H9 (cell line): ENCODE results near the gene KANSL1. TPM values are rescaled to one million over a fixed set of nuclear protein-coding genes. Genes with fewer than 3 reads are reported as not detected.

Experiments used
- DNase-seq: peaks from one replicate; pipeline ENCODE4 v3.0.0-alpha.2; 2017
- H2AFZ ChIP-seq: one replicate; pipeline ENCODE4 v1.6.1; 2013; ENCODE audit warnings: mild to moderate bottlenecking, low read length, control low read depth, moderate library complexity
- H2AK5ac ChIP-seq: 2 replicates; pipeline ENCODE4 v1.6.1; 2013; ENCODE audit warnings: low read length, control low read depth, mixed read lengths; ENCODE audit not compliant: insufficient read length
- H2BK120ac ChIP-seq: one replicate; pipeline ENCODE4 v1.6.1; 2013; ENCODE audit warnings: low read depth, mild to moderate bottlenecking, low read length, control low read depth, inconsistent platforms; ENCODE audit not compliant: poor library complexity, severe bottlenecking
- H2BK12ac ChIP-seq: 2 replicates; pipeline ENCODE4 v1.6.1; 2013; ENCODE audit warnings: low read length, control low read depth, mixed read lengths, low read depth; ENCODE audit not compliant: insufficient read length
- H2BK15ac ChIP-seq: 2 replicates; pipeline ENCODE4 v1.6.1; 2013; ENCODE audit warnings: low read depth, low read length, control low read depth
- H2BK20ac ChIP-seq: one replicate; pipeline ENCODE4 v1.6.1; 2013; ENCODE audit warnings: low read depth, mild to moderate bottlenecking, low read length, control low read depth, inconsistent platforms; ENCODE audit not compliant: poor library complexity, severe bottlenecking
- H2BK5ac ChIP-seq: 2 replicates; pipeline ENCODE4 v1.6.1; 2013; ENCODE audit warnings: low read length, control low read depth, mixed read lengths; ENCODE audit not compliant: insufficient read length
- H3K14ac ChIP-seq: 2 replicates; pipeline ENCODE4 v1.6.1; 2013; ENCODE audit warnings: low read length, control low read depth; ENCODE audit not compliant: insufficient read depth
- H3K18ac ChIP-seq: 2 replicates; pipeline ENCODE4 v1.6.1; 2013; ENCODE audit warnings: low read depth, mild to moderate bottlenecking, mixed read lengths, low read length, control low read depth; ENCODE audit not compliant: insufficient read length
- H3K23ac ChIP-seq: 2 replicates; pipeline ENCODE4 v1.6.1; 2013; ENCODE audit warnings: low read length, control low read depth, mixed read lengths, low read depth; ENCODE audit not compliant: insufficient read length
- H3K23me2 ChIP-seq: 2 replicates; pipeline ENCODE4 v1.6.1; 2013; ENCODE audit warnings: low read depth, mild to moderate bottlenecking, mixed read lengths, low read length, control low read depth; ENCODE audit not compliant: insufficient read length, poor library complexity, severe bottlenecking
- H3K27ac ChIP-seq: 2 replicates; pipeline ENCODE4 v1.5.1; 2013; ENCODE audit warnings: low read length, control low read depth, mixed read lengths, low read depth; ENCODE audit not compliant: insufficient read length
- H3K27me3 ChIP-seq: 2 replicates; pipeline ENCODE4 v1.6.1; 2013; ENCODE audit warnings: low read length, control low read depth, inconsistent platforms; ENCODE audit not compliant: insufficient read depth
- H3K4ac ChIP-seq: 2 replicates; pipeline ENCODE4 v1.6.1; 2013; ENCODE audit warnings: low read depth, mild to moderate bottlenecking, control low read depth, inconsistent platforms, low read length, moderate library complexity
- H3K4me1 ChIP-seq: 2 replicates; pipeline ENCODE4 v1.6.1; 2013; ENCODE audit warnings: low read length, control low read depth, inconsistent platforms; ENCODE audit not compliant: insufficient read depth
- H3K4me2 ChIP-seq: 2 replicates; pipeline ENCODE4 v1.6.1; 2013; ENCODE audit warnings: low read length, control low read depth, mixed read lengths; ENCODE audit not compliant: insufficient read length, insufficient read depth
- H3K56ac ChIP-seq: 2 replicates; pipeline ENCODE4 v1.6.1; 2013; ENCODE audit warnings: low read depth, mild to moderate bottlenecking, mixed read lengths, low read length, control low read depth; ENCODE audit not compliant: insufficient read length
- H3K79me1 ChIP-seq: 2 replicates; pipeline ENCODE4 v1.6.1; 2013; ENCODE audit warnings: low read depth, mild to moderate bottlenecking, moderate library complexity, low read length, control low read depth, inconsistent platforms; ENCODE audit not compliant: insufficient read depth, poor library complexity, severe bottlenecking
- H3K79me2 ChIP-seq: 2 replicates; pipeline ENCODE4 v1.6.1; 2013; ENCODE audit warnings: low read length, control low read depth, inconsistent platforms; ENCODE audit not compliant: insufficient read depth
- H3K9ac ChIP-seq: 2 replicates; pipeline ENCODE4 v1.6.1; 2013; ENCODE audit warnings: low read length, control low read depth, mixed read lengths; ENCODE audit not compliant: insufficient read length; ENCODE audit errors: extremely low read depth
- H3K9me3 ChIP-seq: one replicate; pipeline ENCODE4 v1.6.1; 2013; ENCODE audit warnings: low read depth, low read length, inconsistent platforms; ENCODE audit not compliant: control insufficient read depth
- H3T11ph ChIP-seq: one replicate; pipeline ENCODE4 v1.6.1; 2013; ENCODE audit warnings: mild to moderate bottlenecking, low read length, control low read depth, inconsistent platforms
- H4K20me1 ChIP-seq: one replicate; pipeline ENCODE4 v1.6.1; 2013; ENCODE audit not compliant: control insufficient read depth, insufficient read length, insufficient read depth
- H4K5ac ChIP-seq: 2 replicates; pipeline ENCODE4 v1.6.1; 2013; ENCODE audit warnings: low read depth, mild to moderate bottlenecking, mixed read lengths, low read length, control low read depth; ENCODE audit not compliant: insufficient read length
- H4K8ac ChIP-seq: replicated peaks from 2 replicates; pipeline ENCODE4 v1.6.1; 2013; ENCODE audit warnings: low read length, control low read depth, mixed read lengths, low read depth; ENCODE audit not compliant: insufficient read length
- H4K91ac ChIP-seq: 2 replicates; pipeline ENCODE4 v1.6.1; 2013; ENCODE audit warnings: low read depth, mild to moderate bottlenecking, moderate library complexity, mixed read lengths, low read length, control low read depth; ENCODE audit not compliant: insufficient read length
- H3K27ac Mint-ChIP-seq, 3 experiments: 2 replicates in 2 of 3; 3 replicates in 1 of 3; pipeline ENCODE4 v1.8.0; 2020 to 2021; ENCODE audit warnings: mixed read lengths in 3 of 3, mild to moderate bottlenecking in 1 of 3, moderate library complexity in 1 of 3
- H3K27me3 Mint-ChIP-seq: 2 replicates; pipeline ENCODE4 v1.8.0; 2021; ENCODE audit warnings: low read depth, mild to moderate bottlenecking, moderate library complexity, mixed read lengths
- H3K36me3 Mint-ChIP-seq, 3 experiments: 2 replicates in 2 of 3; 3 replicates in 1 of 3; pipeline ENCODE4 v1.8.0; 2020 to 2021; ENCODE audit warnings: low read depth in 3 of 3, mixed read lengths in 3 of 3; ENCODE audit not compliant: insufficient read depth in 1 of 3
- H3K4me1 Mint-ChIP-seq, 2 experiments: 2 replicates each; pipeline ENCODE4 v1.8.0; 2020; ENCODE audit warnings: mixed read lengths in 2 of 2
- H3K4me3 Mint-ChIP-seq, 2 experiments: 2 replicates in 1 of 2; 3 replicates in 1 of 2; pipeline ENCODE4 v1.8.0; 2020 to 2021; ENCODE audit warnings: mild to moderate bottlenecking in 2 of 2, mixed read lengths in 2 of 2, moderate library complexity in 1 of 2
- H3K9me3 Mint-ChIP-seq, 2 experiments: 2 replicates in 1 of 2; 3 replicates in 1 of 2; pipeline ENCODE4 v1.8.0; 2020; ENCODE audit warnings: mild to moderate bottlenecking in 2 of 2, mixed read lengths in 2 of 2, moderate library complexity in 1 of 2
- WGBS: extraction: QIAGEN DNeasy Blood & Tissue Kit; methylation state at CpG from one replicate; pipeline ENCODE4 v1.1.7; 2013; ENCODE audit warnings: missing lambda C conversion rate, low lambda C conversion rate, mixed read lengths; ENCODE audit not compliant: insufficient read length; ENCODE audit errors: extremely low coverage; 5-methylcytosine and 5-hydroxymethylcytosine counted together
- total RNA-seq: library from RNA; stranded (reverse); gene quantifications from 2 replicates; pipeline ENCODE4 v1.2.1, GENCODE V29; 2021
- TF ChIP-seq, protein P1 (sequence below): fragments of 200-600 bp; sonication (generic); conservative IDR thresholded peaks from 3 replicates; pipeline ENCODE4 v1.8.0; 2021; ENCODE audit warnings: antibody characterized with exemption, mild to moderate bottlenecking

The KANSL1 gene
- total RNA-seq, 1 experiment from 2014 or later, result 114 TPM

DNA sequence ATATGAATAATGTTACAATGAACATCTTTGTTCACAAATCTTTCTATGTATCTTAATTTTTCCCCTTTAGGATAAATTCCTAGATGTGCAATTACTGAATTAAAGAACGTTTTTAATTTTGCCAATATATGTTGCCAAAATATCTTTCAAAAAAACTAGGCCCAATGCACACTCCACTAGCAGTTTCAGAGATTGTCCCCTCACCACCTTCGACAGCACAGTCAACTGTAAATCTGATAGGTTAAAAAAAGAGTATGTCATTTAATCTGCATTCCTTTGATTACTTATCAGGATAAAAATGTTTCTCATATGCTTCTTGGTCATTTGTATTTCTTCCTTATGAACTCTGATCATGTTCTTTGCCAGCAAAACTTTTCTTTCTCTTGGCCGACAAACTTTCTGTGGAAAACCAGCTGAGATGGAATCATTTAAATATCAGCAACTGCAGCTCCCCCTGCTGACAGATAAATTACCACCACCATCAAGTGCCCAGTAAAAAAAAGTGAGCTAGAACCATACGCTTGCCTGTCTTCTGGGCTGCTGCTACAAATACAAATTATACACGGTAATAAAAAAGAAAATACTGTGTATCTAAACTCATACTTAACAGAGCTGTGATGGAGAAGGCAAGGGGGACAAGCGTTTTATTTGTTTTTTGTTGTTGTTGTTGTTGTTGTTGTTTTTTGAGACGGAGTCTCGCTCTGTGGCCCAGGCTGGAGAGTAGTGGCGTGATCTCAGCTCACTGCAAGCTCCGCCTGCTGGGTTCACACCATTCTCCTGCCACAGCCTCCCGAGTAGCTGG lies 19.6 kb upstream of the KANSL1 start:
- Histone ChIP-seq H2BK5ac (no peak overlapping the region), H2AK5ac (no peak overlapping the region), H3K23ac (no peak overlapping the region), H2BK12ac (no peak overlapping the region), H2BK15ac (no peak overlapping the region), H3K79me1 (peaks cover 4% of the 10 kb centered on the region), H3K27me3 (no peaks in the 10 kb centered on the region), H4K91ac (no peak overlapping the region), H3T11ph (no peak overlapping the region), H3K23me2 (no peaks in the 10 kb centered on the region), H2AFZ (no peak overlapping the region), H3K9ac (no peak overlapping the region), H2BK20ac (no peak overlapping the region), H3K79me2 (peaks cover 11% of the 10 kb centered on the region; the same call in 1 of the 2 replicates), H3K14ac (no peak overlapping the region), H2BK120ac (no peak overlapping the region), H3K4ac (no peak overlapping the region), H3K56ac (no peak overlapping the region), H4K20me1 (no peaks in the 10 kb centered on the region), H3K27ac (no peak overlapping the region), H4K5ac (no peak overlapping the region), H3K18ac (no peak overlapping the region), H3K4me1 (no peaks in the 10 kb centered on the region), H3K4me2 (no peak overlapping the region), H4K8ac (no peak overlapping the region), H3K9me3 (no peaks in the 10 kb centered on the region)
- Mint-ChIP-seq H3K9me3 (no peaks in the 10 kb centered on the region), H3K27ac (peak overlapping the region in 1 of 3 experiments; percentile 62; a peak in 1 of 7 replicates), H3K4me3 (no peak overlapping the region), H3K4me1 (peaks cover 4 to 6% of the 10 kb centered on the region in 2 experiments; a peak in 3 of 4 replicates), H3K27me3 (no peaks in the 10 kb centered on the region), H3K36me3 (peaks cover 48 to 77% (median 67%) of the 10 kb centered on the region in 3 experiments; a peak in 6 of 7 replicates)
- TF ChIP-seq, protein P1, sequence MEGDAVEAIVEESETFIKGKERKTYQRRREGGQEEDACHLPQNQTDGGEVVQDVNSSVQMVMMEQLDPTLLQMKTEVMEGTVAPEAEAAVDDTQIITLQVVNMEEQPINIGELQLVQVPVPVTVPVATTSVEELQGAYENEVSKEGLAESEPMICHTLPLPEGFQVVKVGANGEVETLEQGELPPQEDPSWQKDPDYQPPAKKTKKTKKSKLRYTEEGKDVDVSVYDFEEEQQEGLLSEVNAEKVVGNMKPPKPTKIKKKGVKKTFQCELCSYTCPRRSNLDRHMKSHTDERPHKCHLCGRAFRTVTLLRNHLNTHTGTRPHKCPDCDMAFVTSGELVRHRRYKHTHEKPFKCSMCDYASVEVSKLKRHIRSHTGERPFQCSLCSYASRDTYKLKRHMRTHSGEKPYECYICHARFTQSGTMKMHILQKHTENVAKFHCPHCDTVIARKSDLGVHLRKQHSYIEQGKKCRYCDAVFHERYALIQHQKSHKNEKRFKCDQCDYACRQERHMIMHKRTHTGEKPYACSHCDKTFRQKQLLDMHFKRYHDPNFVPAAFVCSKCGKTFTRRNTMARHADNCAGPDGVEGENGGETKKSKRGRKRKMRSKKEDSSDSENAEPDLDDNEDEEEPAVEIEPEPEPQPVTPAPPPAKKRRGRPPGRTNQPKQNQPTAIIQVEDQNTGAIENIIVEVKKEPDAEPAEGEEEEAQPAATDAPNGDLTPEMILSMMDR, result peak; percentile 92
- no CpG with 5 or more reads among the region's 11 CpGs for WGBS
- DNase-seq, result peak; percentile 73
